SK-N-SH treated with all-trans-retinoic acid at 6 μM for 48 hours (cell line): Measurements from ENCODE around the gene MOG.

ENCODE experiments used
- ESRRG ChIP-seq: fragments of 250-450 bp; sonication (Bioruptor Pico); IDR thresholded peaks from 2 replicates; pipeline ENCODE4 v1.6.1; 2021; ENCODE audit warnings: mild to moderate bottlenecking
- GLIS3 ChIP-seq: fragments of 250-450 bp; sonication (Bioruptor Pico); IDR thresholded peaks from 2 replicates; pipeline ENCODE4 v1.5.0; 2020; ENCODE audit warnings: mild to moderate bottlenecking, moderate library complexity
- PPARA ChIP-seq: fragments of 250-450 bp; sonication (Bioruptor Pico); IDR thresholded peaks from 2 replicates; pipeline ENCODE4 v1.5.0; 2020; ENCODE audit warnings: mild to moderate bottlenecking, borderline replicate concordance
- TCF4 ChIP-seq: fragments of 250-450 bp; sonication (Bioruptor Pico); IDR thresholded peaks from 2 replicates; pipeline ENCODE4 v1.8.0; 2021; ENCODE audit warnings: mild to moderate bottlenecking, moderate library complexity, borderline replicate concordance
- ZC3H10 ChIP-seq: fragments of 250-450 bp; sonication (Bioruptor Pico); IDR thresholded peaks from 2 replicates; pipeline ENCODE4 v1.5.1; 2021; ENCODE audit warnings: mild to moderate bottlenecking, moderate library complexity
- ZNF565 ChIP-seq: fragments of 450-650 bp; formaldehyde crosslinking; conservative IDR thresholded peaks from 2 replicates; pipeline ENCODE4 v1.5.0; 2020; ENCODE audit warnings: low read depth, mild to moderate bottlenecking, moderate library complexity

DNA sequence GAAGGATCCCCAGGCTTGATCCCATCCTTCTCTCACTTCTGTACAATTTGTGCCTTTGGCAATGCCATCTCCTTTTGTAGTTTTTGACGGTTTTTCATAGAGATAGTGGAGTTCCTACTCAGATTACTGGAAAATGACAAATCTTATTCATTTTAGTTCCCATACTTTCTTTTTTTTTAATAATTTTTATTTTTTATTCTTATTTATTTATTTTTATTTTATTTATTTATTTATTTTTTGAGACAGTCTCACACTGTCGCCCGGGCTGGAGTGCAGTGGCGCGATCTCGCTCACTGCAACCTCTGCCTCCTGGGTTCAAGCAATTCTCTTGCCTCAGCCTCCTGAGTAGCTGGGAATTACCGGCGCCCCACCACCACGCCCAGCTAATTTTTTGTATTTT lies 19.6 kb upstream of the MOG start:
- TF ChIP-seq ZC3H10 (CRISPR knock-in tag) (no peak), ZNF565 (CRISPR knock-in tag) (no peak), GLIS3 (CRISPR knock-in tag) (no peak), TCF4 (no peak), ESRRG (CRISPR knock-in tag) (no peak), PPARA (CRISPR knock-in tag) (no peak)
